Measurements from ENCODE around the gene CKAP5. TPM values are rescaled to one million over a fixed set of nuclear protein-coding genes. Genes with fewer than 3 reads are reported as not detected.

Gene CKAP5
- 60.0 to 91.3 TPM (median 71.8 TPM) in 5 replicates for total RNA-seq (2022; extraction: Qiagen RNA extraction; ENCODE audit: low read depth)

GRCh38 chr11:46845740-46846509, at the start of gene CKAP5:
CKAP5 (minus strand) TSS chr11:46846280; CDS start chr11:46821231, 25,049 bp downstream.

DNA sequence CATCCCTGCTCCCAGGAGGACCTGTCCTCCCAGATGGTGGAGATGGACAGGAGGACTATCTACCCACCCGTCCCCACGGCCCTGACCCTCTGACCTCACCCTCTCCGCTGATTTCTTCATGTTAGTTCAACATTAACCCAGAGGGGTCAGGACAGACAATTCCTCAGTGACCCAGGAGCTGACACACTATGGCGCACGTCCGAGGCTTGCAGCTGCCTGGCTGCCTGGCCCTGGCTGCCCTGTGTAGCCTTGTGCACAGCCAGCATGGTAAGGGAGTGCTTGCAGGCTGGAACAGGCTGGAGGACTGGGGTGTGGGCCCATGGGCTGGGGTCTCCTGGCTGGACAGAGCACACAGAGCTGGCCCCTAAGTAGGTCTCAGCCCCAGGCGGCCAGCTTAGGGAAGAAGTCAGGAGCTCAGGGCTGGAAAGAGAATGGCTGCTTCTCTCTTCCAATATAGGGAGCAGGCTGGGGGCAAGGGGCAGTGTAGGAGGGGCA, 127.0 kb downstream of the CKAP5 start, which contains the start of gene F2:
F2 (plus strand) TSS at position 166 of the 495 bp plus-strand sequence; CDS start at position 189, 23 bp downstream.

GRCh38 chr11:46700241-46701077, 145.6 kb downstream of the CKAP5 start, which contains the start of the genes ARHGAP1 and ZNF408:
ARHGAP1 (minus strand) TSS chr11:46700619; CDS start chr11:46696107, 4,512 bp downstream.
ZNF408 (plus strand) TSS chr11:46701031; CDS start chr11:46701048, 17 bp downstream.

Other genes starting within 250 kb of the CKAP5 start
- 5.1 to 7.7 TPM (median 5.7 TPM) in 5 replicates for gene HARBI1, start 229.1 kb downstream of the CKAP5 start, total RNA-seq (2022; extraction: Qiagen RNA extraction; ENCODE audit: low read depth)
- 52.6 to 58.5 TPM (median 53.6 TPM) in 5 replicates for gene ATG13, start 228.7 kb downstream of the CKAP5 start, total RNA-seq (2022; extraction: Qiagen RNA extraction; ENCODE audit: low read depth)
- 52.4 to 63.0 TPM (median 54.6 TPM) in 5 replicates for gene ARHGAP1, start 145.7 kb downstream of the CKAP5 start, total RNA-seq (2022; extraction: Qiagen RNA extraction; ENCODE audit: low read depth)
- 14.6 to 19.0 TPM (median 17.4 TPM) in 5 replicates for gene ZNF408, start 145.2 kb downstream of the CKAP5 start, total RNA-seq (2022; extraction: Qiagen RNA extraction; ENCODE audit: low read depth)
- gene F2, start 127.1 kb downstream of the CKAP5 start, total RNA-seq (2022; extraction: Qiagen RNA extraction; ENCODE audit: low read depth), result 1.9 to 2.6 TPM (median 2.1 TPM) in 5 replicates
- gene LRP4, start 72.3 kb upstream of the CKAP5 start, total RNA-seq (2022; extraction: Qiagen RNA extraction; ENCODE audit: low read depth), result 6.6 to 9.0 TPM (median 8.3 TPM) in 5 replicates
- gene CSTPP1, start 90.5 kb upstream of the CKAP5 start, total RNA-seq (2022; extraction: Qiagen RNA extraction; ENCODE audit: low read depth), result 25.7 to 36.4 TPM (median 30.0 TPM) in 5 replicates